Fibroblast of peridontal ligament (primary cell): Measurements from ENCODE around the gene OR2T35.
"Not testable (repeated sequence)": the region's sequence is repeated elsewhere in the genome, so short reads cannot be mapped to it uniquely, and the experiment has no call there.

Experiments used
- DNase-seq: peaks from one replicate; pipeline ENCODE4 v3.0.0-alpha.2; 2010; ENCODE audit errors: extremely low read depth

The OR2T35 gene

GRCh38 chr1:248645178-248645577, at the start of gene OR2T35:
Gene OR2T35 (minus strand): TSS chr1:248645278. CDS start chr1:248639258, 6,020 bp downstream.
- DNase-seq = not testable (repeated sequence)

- DNase-seq = no peak
Observed at GRCh38 chr1:248691567-248692155, 46.6 kb upstream of the OR2T35 start.

GRCh38 chr1:248688527-248689298, 43.6 kb upstream of the OR2T35 start:
- no peak for DNase-seq

- DNase-seq = no peak
Observed at GRCh38 chr1:248686815-248687214, 41.7 kb upstream of the OR2T35 start.

- DNase-seq = no peak
Observed at GRCh38 chr1:248681651-248682050, 36.6 kb upstream of the OR2T35 start.

GRCh38 chr1:248670003-248670402, 24.9 kb upstream of the OR2T35 start:
- DNase-seq = no peak

- not testable (repeated sequence) for DNase-seq
Observed at GRCh38 chr1:248663453-248664328, 18.6 kb upstream of the OR2T35 start.

- not testable (repeated sequence) for DNase-seq
Observed at GRCh38 chr1:248656797-248657196, 11.7 kb upstream of the OR2T35 start.

GRCh38 chr1:248655354-248655753, 10.3 kb upstream of the OR2T35 start, which contains the start of gene OR2T27:
Gene OR2T27 (minus strand): TSS chr1:248655528. CDS start chr1:248650884, 4,644 bp downstream.
- DNase-seq = not testable (repeated sequence)

GRCh38 chr1:248648770-248649536, 3.9 kb upstream of the OR2T35 start:
- DNase-seq = not testable (repeated sequence)

- not testable (repeated sequence) for DNase-seq
Observed at GRCh38 chr1:248642971-248643651, 2.0 kb downstream of the OR2T35 start.

- not testable (repeated sequence) for DNase-seq
Observed at GRCh38 chr1:248641583-248641982, 3.5 kb downstream of the OR2T35 start.

- not testable (repeated sequence) for DNase-seq
Observed at GRCh38 chr1:248640906-248641305, 4.2 kb downstream of the OR2T35 start.

- DNase-seq = not testable (repeated sequence)
Observed at GRCh38 chr1:248639652-248640051, 5.4 kb downstream of the OR2T35 start.

- not testable (repeated sequence) for DNase-seq
Observed at GRCh38 chr1:248636612-248637011, 8.5 kb downstream of the OR2T35 start.

GRCh38 chr1:248634991-248635390, 10.1 kb downstream of the OR2T35 start, which contains the start of gene OR2T11:
Gene OR2T11 (minus strand): TSS chr1:248635091. CDS start chr1:248627128, 7,963 bp downstream.
- DNase-seq = not testable (repeated sequence)

GRCh38 chr1:248631354-248632008, 13.6 kb downstream of the OR2T35 start:
- DNase-seq = no peak

- no peak for DNase-seq
Observed at GRCh38 chr1:248630551-248630950, 14.5 kb downstream of the OR2T35 start.

- no peak for DNase-seq
Observed at GRCh38 chr1:248627971-248628844, 16.9 kb downstream of the OR2T35 start.
